ENCODE data around the gene HINT2. TPM values are rescaled to one million over a fixed set of nuclear protein-coding genes. Genes with fewer than 3 reads are reported as not detected.

Gene HINT2
- total RNA-seq, 1 donor from 2014 or later: 32.6 TPM

DNA sequence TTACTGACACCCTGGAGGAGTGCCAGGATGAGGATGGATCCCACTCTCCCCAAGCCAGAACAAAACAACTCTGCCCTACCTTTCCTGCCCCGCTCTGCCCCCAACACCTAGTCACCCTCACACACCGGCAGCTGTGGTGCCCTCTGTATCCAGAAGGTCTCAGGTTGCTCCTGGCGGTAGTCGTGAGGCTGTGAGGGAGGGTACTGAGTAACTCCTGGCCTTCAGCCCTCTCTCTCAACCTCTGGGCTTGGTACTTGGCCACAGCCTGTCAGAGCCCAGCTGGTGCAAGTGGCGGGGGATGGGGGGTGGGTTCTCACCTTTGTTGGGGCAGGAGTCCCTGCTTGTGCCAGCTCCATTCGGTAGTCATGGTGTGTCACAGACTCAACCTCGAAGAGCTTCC is 4.7 kb downstream of the HINT2 start:
- intact Hi-C loops (cut with DNase I): no loop called here
- no peak for ATAC-seq
- peaks cover 49% of the 10 kb centered on the region for H3K36me3 ChIP-seq
- DNase-seq: no peak
- H3K4me1 ChIP-seq: peaks cover 32% of the 10 kb centered on the region
- TF ChIP-seq, protein P1, sequence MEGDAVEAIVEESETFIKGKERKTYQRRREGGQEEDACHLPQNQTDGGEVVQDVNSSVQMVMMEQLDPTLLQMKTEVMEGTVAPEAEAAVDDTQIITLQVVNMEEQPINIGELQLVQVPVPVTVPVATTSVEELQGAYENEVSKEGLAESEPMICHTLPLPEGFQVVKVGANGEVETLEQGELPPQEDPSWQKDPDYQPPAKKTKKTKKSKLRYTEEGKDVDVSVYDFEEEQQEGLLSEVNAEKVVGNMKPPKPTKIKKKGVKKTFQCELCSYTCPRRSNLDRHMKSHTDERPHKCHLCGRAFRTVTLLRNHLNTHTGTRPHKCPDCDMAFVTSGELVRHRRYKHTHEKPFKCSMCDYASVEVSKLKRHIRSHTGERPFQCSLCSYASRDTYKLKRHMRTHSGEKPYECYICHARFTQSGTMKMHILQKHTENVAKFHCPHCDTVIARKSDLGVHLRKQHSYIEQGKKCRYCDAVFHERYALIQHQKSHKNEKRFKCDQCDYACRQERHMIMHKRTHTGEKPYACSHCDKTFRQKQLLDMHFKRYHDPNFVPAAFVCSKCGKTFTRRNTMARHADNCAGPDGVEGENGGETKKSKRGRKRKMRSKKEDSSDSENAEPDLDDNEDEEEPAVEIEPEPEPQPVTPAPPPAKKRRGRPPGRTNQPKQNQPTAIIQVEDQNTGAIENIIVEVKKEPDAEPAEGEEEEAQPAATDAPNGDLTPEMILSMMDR (IDR thresholded peaks at IDR 0.05): no peak
- no peak overlapping the region for H3K4me3 ChIP-seq
- no peaks in the 10 kb centered on the region for H3K9me3 ChIP-seq
- no peaks in the 10 kb centered on the region for H3K27me3 ChIP-seq (ENCODE audit: low read depth)
- H3K27ac ChIP-seq: no peak overlapping the region

DNA sequence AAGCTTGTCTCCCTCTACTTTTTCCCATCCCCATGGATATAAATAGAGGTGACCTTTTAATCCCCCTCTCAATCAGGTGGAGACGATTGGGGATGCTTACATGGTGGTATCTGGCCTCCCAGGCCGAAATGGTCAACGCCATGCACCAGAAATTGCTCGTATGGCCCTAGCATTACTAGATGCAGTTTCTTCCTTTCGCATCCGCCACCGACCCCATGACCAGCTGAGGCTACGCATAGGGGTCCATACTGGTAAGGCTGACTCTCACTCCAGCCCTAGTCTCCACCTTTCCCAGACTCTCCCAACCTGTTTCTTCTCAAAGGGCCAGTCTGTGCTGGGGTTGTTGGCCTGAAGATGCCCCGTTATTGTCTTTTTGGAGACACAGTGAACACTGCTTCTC is 6.4 kb downstream of the HINT2 start:
- peaks cover 57% of the 10 kb centered on the region for H3K36me3 ChIP-seq
- no peaks in the 10 kb centered on the region for H3K9me3 ChIP-seq
- H3K4me1 ChIP-seq: peaks cover 22% of the 10 kb centered on the region
- ATAC-seq (no peak), DNase-seq (no peak)
- H3K27ac ChIP-seq: no peak overlapping the region
- intact Hi-C loops (cut with DNase I): no loop called here
- no peaks in the 10 kb centered on the region for H3K27me3 ChIP-seq (ENCODE audit: low read depth)
- TF ChIP-seq, protein P1 (IDR thresholded peaks at IDR 0.05): no peak
- H3K4me3 ChIP-seq: no peak overlapping the region

DNA sequence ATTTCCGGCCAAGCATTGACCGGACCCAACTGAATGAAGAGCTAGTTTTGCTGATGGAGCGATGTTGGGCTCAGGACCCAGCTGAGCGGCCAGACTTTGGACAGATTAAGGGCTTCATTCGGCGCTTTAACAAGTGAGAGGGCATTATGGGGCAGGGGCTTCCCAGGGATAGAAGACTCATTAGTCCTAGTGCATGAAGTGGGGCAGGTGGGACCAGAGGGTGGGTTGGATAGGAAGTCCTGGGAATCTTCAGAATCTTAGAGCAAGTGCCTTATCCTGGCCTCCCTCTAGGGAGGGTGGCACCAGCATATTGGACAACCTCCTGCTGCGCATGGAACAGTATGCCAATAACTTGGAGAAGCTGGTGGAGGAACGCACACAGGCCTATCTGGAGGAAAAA is 8.7 kb downstream of the HINT2 start:
- Histone ChIP-seq H3K4me1 (peaks cover 3% of the 10 kb centered on the region), H3K36me3 (peaks cover 76% of the 10 kb centered on the region), H3K4me3 (no peak overlapping the region), H3K9me3 (no peaks in the 10 kb centered on the region), H3K27me3 (ENCODE audit: low read depth) (no peaks in the 10 kb centered on the region), H3K27ac (no peak overlapping the region)
- TF ChIP-seq, protein P1 (IDR thresholded peaks at IDR 0.05): no peak
- intact Hi-C loops (cut with DNase I): no loop called here
- ATAC-seq: no peak
- no peak for DNase-seq

DNA sequence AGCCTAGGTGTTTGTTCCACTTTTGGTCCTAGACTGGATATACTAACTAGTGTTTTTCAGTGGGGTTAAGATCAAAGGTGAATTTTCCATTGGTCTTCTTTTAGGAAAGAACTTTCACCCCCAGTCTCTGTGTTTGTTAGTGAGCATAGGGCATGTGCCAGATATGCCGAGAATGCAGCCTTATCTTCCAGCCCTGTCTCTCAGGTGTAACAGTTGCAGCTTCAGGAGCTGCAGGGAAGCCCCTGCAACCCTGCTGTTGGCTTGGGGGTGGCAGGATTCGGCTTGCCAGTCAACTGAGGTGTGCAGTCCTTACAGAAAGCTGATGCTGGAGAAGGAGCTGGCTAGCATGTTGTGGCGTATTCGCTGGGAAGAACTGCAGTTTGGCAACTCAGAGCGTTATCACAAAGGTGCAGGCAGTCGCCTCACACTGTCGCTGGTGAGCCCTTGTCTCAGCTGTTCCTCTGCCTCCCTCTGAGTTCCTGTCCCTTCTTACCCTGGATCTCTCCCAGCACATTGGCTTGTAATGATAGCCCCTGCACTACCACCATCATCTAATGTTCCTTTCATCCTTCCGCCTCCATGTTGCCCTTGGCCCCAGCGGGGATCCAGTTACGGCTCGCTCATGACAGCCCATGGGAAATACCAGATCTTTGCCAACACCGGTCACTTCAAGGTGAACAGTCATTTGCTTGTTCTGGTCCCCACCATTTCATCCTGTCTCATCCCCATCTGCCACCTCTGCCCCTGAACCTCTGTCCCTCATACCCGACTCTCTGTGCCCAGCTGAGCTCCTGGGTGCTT is 13.3 kb downstream of the HINT2 start:
- Histone ChIP-seq H3K36me3 (peaks cover 54% of the 10 kb centered on the region), H3K9me3 (no peaks in the 10 kb centered on the region), H3K27ac (no peak overlapping the region), H3K27me3 (ENCODE audit: low read depth) (no peaks in the 10 kb centered on the region), H3K4me3 (no peak overlapping the region), H3K4me1 (no peaks in the 10 kb centered on the region)
- TF ChIP-seq, protein P1 (IDR thresholded peaks at IDR 0.05): no peak
- intact Hi-C loops (cut with DNase I): no loop called here
- DNase-seq (no peak), ATAC-seq (no peak)

DNA sequence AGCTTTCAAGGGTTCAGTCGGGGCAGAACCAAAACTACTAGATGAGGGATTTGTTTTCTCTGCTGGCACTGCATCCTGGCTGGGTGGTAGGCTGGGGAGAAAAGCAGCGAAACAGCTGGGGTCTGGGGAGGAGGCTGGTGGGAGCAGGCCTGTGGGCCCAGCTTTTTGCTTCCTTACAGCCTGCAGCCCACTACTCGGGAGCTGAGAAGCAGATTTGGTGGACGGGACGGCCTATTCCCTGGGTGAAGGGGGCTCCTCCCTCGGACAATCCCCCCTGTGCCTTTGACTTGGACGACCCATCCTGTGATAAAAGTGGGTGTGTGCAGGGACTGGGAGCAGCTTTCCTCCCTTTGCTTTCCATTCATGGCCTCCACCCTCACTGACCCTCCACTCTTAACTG is 14.3 kb downstream of the HINT2 start:
- no peaks in the 10 kb centered on the region for H3K4me1 ChIP-seq
- TF ChIP-seq, protein P1 (IDR thresholded peaks at IDR 0.05): no peak
- no peaks in the 10 kb centered on the region for H3K9me3 ChIP-seq
- no peak for DNase-seq
- no peak overlapping the region for H3K4me3 ChIP-seq
- H3K36me3 ChIP-seq: peaks cover 44% of the 10 kb centered on the region
- no peak overlapping the region for H3K27ac ChIP-seq
- intact Hi-C loops (cut with DNase I): no loop called here
- H3K27me3 ChIP-seq (ENCODE audit: low read depth): no peaks in the 10 kb centered on the region
- ATAC-seq: peak in 1 of 2 donors; percentile 42
